AML-193 (cell line): ENCODE measurements around the gene EWSR1.
A peak's percentile ranks its signal among the peaks of the same experiment; 100 is the strongest.

Experiments
- DNase-seq, 2 experiments: peaks; one replicate each; lab custom pipeline; 2025; lab: John Stamatoyannopoulos, UW

The EWSR1 gene

DNA sequence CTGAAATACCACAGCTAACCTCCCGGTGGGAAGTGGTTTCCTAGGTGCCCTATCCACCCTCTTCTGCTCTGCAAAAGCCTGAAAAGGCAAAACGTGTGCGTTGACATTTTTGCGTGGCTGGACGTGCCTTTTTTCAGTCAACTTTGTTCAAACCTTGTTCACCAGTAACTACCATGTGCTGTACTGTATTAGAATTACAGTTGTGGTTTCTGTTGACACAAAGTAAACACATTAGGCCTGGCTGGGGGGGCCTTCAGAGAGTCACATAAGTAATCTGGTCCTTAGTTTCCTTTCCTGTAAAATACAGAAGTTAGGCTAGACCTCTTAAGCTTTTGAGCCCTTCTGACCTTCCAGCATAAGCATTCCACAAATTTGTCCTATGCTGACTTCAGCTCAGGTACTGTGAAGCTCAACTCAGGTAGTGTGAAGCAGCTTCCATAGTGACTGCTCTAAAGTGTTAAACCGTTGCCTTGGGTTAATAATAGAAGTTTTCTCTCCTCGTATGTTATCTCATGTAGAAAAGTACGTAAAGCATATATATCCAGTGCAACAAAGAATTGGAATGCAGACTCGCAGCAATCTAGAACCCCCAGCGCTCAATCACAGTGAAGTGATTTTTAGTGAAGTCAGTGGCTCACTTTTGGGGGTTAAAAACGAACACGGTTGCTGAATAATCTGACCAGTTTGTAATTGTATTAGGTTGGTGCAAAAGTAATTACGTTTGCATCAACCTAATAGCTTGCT lies 1.8 kb downstream of the EWSR1 start:
- DNase-seq, result no peak

DNA sequence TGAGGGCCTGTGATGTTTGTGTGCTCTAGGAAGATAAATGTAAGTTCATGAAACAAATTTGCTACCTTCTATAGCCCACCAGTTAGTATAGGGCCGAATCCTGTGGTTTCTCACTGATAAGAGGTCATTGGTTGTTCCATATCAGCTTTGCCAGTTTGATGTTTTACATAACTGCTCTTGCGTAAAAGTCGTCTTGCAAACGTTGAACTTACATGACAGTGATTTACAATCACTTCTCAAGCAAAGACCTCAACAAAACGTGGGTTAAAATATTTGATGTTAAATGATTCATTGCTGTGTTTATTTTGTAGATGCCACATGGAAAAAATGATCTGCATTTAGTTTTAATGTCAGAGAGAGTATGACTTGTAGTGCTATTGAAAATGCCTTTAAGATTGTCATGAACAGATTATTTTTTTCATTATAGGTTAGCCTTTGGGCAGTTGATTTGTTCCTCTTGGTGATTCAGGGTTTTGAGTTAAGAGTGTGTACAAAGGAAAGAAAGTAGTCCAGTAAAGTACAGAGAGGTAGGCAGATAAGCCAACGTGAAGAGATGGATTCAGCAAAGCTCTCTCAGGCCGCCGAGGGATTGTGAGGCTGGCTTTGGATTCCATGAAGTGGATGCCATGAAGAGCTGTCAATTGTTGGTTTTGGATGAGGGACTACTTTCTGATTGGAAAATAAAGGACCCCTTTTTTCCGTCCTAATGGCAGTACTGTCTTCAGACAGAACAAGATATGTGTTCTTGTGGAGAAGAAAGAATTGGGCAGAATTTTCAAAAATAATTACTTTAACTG lies 2.6 kb downstream of the EWSR1 start:
- DNase-seq, result peak in 1 of 2 experiments; percentile 14

DNA sequence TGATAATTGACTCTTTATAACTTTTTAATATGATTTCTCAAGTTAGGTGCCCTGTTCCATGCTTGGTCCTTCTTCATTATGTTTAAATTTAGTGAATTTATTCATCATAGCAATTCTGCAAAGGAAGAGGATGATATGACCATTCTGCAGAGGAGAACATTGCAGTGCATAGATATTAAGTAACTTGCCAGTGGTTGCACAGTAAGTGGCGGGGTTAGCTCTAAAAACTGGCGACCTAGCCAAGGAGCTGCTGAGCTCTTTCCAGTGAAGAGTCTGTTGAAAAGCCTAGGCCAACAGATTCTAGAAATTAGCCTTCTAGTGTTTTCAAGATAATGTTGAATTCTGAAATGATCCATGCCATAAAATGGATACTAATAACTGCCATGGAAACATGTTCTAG lies 4.6 kb downstream of the EWSR1 start:
- no peak for DNase-seq

DNA sequence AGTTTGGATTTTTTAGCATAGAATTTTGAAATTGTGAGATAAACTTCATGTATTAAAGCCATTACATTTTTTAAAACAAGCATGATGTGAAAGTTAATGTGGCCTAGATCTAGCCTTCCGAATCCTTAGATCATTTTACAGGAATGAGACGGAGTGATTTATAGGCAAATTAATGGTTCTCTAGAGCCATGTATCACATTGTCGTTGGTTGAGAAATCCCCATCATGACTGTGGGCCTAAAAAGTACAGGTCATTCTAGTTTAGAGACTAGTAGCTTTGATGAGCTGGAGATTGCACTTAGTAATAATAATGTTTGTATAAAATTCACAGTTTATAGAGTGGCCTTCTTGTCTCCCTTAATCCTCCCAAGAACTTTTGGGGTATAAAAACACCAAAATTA lies 7.1 kb downstream of the EWSR1 start:
- no peak for DNase-seq

DNA sequence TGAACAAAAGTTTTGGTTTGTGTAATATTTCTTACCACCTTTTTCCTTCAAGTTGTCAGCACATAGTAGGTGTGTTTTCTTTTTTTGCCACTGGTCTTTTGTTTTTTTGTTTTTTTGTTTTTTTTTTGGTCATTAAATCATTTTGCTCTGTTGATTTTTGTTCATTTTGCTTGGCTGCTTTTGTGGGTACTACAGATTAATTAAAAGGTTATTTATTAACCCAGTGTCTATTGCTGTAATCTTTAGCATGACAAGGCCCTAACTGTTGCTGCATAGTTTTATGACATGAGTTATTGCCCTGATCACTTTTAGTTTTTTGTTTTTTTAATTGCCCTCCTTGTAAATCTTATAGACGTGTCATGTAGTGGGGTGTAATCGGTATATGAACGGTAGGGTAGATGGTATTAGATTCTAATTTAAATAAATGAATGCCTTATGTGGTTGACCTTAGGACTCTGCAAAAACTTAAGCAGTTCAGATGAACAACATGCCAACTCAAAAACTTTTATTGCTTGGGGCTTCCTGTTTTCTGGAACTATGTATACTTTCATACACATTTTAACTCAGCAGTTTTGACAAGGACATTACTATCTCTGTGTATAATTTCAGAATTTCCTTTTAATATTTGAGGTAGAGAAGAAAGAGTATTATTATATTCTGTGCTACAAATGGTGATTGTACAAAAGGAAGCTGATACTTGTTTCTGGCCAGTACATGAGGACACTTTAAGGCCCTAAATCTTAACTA lies 7.9 kb downstream of the EWSR1 start:
- DNase-seq, result no peak

DNA sequence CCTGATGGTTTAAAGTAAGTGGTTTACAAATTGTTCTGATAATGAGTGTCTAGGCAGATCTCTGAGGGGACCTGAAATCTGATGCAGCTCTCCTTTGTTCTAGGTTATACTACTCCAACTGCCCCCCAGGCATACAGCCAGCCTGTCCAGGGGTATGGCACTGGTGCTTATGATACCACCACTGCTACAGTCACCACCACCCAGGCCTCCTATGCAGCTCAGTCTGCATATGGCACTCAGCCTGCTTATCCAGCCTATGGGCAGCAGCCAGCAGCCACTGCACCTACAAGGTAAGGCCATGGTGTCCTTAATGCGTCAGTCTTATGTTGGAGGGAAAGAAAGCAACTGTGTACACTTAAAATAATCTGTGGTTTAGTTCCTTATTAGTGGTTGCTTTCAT lies 9.9 kb downstream of the EWSR1 start:
- no peak for DNase-seq

DNA sequence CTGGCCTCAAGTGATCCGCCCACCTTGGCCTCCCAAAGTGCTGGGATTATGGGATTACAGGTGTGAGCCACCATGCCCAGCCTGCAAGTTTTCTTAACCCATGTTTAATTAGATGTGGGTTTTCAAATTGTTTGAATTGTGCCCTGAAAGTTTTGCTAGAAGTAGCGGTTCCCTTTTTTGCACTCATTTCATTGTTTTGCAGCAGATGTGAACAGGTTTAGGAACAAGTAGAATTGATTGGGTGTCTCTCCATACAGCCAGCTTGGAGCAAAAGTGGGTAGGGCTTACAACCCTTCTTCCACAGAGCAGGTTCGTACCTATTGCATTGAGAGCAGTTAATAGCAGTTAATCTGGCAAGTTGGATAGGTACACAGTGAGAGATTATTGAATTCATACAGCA lies 16.1 kb downstream of the EWSR1 start:
- DNase-seq, result no peak

DNA sequence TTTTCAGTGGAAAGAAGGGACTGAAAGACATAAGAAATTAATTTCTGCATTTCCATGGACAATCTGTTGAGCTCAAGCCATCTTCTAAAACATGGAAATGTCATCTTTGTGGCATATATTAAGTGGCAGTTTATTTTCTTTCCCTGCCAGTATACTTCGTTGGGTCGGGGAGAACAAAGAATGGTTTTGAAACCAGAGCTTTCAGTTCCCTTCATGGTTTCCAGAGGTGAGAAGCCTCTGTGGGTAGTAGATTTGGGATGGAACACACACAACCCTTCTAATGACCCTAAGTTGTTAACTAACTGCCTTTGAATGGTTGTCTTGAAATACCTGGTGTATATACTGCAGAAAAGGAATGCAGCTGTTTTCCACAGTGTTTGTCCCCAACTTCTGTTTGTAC lies 20.8 kb downstream of the EWSR1 start:
- DNase-seq, result no peak

DNA sequence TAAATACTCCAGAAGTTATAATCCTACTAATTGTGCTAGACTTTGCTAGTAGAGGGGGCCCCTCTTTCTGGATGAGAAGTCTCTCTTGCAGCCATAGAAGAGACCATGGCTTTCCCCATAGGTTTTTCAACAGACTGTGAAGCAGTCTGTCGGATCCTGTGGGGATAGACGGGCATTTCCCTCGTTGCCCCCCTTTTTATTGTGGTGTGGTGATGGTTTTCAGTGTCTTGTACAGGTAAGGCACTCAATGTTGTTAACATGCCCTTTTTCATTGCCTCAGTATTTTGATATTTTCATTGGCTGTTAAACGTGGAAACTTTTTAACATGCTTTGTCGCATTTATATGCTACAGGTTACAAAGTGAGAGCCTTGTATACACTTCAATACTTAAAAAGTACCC lies 22.0 kb downstream of the EWSR1 start:
- no peak for DNase-seq

DNA sequence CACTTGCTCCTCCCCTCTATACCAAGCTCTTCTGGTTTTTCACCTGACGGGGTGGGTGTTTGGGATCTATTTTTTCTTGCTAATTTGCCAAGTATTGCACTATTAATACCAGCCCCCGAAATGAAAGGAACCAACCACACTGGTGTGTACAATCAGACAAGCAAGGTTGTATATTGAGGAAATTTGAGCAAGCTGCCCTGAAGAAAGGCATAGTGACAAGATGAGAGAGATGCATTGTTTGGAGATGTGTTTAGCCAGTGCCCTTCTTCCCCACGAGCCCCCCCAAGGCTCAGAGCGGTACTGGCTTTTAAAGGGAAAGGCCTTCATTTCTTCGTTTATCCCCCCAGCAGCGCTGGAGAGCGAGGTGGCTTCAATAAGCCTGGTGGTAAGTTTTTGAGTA lies 23.1 kb downstream of the EWSR1 start:
- DNase-seq, result no peak

DNA sequence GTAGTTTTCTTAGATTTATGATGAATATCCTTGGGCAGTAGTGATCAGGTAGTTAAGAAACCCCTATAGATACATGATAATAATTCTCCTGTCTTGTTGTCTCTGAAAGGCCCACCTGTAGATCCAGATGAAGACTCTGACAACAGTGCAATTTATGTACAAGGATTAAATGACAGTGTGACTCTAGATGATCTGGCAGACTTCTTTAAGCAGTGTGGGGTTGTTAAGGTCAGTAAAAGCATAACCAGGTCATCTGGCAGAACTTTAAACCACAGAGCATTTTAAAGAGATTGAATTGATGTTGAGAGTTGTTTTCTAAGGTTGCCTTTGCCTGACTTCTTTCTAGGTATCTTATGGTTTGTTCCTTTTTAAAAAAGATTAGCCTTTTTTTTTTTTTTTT lies 24.3 kb downstream of the EWSR1 start:
- no peak for DNase-seq

DNA sequence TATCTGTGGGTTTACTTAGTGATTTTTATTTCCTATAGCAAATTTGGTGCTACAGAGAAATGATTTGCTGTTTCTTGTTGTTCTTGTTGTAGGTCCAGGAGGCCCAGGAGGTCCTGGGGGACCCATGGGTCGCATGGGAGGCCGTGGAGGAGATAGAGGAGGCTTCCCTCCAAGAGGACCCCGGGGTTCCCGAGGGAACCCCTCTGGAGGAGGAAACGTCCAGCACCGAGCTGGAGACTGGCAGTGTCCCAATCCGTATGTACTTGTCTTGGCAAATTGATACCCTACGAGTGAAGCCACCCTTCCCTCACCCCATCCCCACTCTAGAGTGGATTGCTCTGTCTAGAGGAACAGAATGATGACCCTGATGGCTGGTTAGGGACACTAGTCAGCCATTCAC lies 30.6 kb downstream of the EWSR1 start:
- DNase-seq, result no peak

DNA sequence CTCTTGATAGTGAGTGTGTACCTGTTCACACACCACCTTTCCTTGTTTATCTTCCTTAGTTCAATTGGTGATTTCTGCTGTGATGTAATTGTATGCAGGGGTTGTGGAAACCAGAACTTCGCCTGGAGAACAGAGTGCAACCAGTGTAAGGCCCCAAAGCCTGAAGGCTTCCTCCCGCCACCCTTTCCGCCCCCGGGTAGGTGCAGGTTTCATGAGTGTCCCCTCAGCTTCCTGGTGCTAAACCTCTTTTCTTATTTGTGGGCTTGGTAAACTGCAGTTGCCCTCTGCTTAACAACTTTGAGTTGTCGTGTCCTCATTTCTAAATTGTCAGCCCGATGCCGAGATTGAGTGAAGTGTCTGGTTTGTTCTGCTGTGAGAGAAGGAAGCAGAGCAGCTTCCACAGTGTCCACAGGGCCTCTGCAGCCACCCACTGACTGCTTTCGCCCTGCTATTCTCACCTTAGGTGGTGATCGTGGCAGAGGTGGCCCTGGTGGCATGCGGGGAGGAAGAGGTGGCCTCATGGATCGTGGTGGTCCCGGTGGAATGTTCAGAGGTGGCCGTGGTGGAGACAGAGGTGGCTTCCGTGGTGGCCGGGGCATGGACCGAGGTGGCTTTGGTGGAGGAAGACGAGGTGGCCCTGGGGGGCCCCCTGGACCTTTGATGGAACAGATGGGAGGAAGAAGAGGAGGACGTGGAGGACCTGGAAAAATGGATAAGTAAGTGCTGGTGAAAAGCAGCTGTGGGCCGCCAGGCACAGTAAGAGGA lies 31.2 kb downstream of the EWSR1 start:
- DNase-seq, result no peak

DNA sequence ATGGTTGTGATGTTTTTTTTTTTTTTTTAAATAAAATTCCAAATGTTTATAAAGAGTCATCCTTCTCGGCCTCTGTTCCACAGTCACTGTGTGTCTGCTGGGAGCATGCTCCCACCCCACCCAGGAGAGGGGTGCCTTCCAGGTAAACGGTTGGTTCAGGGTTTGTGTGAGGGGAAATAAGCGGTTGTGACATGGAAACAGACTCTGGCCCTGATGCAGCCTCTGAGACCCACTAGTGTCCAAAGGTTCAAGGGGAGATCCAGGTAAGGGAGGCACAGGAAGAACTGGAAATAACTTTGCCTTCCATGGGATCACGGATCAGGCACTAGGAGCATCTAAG lies 32.4 kb downstream of the EWSR1 start:
- DNase-seq, result no peak

DNA sequence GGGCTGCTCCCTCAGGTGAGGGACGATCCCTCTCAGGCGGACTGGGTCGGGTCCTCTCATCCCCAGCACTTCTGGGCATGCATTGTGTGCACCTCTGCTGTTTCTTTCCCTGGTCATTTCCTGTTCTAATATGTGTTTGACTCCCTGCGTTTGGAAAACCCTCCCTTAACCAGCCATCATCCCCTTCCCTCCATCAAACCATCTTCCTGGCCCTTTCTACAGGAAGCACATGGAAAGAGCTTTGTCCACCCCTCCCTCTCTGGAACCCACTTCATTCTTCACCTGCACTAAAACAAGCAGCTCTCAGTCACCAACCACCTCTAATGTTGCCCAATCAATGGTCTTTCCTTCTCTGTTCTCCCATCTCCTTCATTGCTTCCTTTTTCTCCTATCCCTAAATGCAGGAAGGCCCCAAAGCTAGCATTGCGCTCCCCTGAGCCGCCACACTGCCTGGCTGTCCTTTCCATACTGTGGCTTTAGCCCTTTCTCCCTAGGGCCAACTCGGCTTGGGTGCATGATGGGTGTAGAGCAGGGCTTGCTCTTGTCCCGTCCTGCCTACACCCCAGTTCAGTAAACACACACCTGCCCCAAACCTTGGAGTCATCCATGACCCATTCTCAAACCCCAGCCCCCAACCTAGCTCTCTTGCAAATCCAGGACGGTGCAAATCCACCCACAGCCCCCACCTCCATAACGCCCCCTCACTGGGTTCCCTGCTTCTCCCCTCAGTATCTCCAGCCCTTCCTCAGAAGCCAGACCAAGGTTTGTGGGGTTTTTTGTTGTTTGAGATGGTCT lies 32.9 kb downstream of the EWSR1 start:
- no peak for DNase-seq

DNA sequence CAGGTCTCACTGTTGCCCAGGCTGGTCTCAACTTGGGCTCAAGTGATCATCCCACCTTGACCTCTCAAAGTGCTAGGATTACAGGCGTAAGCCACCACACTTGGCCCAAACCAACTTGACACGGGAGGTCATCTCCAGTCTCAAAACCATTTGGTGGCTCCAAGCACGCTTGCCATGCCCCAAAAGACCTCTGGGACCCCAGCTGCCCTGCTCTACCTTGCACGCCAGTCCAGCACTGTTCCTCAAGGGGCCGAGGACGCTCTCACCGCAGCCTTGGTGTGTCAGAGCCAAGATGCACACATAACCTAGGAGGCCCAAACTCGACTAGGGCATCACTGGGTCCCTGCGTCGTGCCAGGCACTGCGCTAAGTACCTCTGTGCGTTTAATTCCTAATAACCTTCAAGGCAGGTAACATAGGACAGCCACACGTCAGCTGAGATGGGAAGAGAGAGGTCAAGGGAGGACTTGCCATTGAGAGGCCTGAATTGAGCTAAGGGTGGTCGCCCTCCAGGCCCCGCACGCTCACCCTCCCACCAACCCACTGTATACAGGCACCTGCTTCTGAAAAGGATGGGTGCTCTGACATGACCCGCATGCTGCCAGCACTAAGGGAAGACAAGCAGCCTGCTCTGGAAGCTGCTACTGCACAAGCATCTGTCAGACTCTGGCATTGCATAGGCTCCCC lies 33.8 kb downstream of the EWSR1 start:
- no peak for DNase-seq

DNA sequence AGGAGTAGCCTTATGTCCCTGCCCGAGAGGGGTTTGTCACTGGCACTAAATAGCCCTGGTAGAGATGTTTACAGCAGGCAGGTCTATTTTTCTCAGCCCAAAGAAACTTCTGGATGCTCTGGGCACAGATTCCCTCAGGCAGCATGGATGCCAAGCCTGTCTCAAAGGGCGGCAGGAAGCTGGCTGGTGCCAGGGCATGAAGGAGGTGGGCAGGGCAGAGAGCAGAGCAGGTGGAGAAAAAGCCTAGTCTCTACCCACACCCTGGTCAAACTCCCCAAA lies 34.3 kb downstream of the EWSR1 start:
- no peak for DNase-seq

DNA sequence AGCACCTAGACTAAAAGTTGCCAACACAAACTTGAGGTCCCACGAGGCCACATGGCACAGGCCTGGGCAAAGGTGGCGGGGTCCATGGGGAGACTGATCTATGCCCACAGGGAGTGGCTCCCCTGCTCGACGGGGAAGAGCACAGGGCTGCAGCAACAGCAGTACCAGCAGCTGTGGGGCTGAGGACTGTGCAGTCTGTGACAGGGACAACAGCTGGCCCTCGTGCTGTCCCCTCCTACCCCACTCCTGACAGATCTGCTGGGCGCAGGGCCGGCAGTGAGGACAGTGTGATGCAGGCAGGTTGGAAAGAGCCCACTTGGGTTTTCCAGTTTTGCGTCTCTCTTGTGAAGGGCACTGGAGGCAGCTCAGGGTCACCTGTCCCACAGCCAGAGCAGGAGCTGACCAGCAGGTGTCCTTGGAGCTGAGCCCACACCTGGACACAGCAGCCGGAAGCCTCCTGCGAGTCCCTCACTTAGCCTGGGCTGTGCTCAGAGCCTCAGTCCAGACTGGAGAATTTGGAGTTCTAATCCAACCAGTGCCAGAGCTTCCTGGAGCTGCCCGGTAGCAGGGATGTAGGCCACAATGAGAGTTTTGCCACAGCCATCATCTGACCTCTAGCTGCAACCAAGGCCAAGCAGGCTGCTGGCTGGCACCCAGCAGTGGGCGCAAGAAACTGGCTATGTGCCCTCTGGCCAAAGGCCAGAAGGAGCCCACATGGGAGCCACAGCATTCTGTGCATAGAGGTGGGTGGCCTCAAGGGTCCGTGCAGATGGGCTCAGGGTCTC lies 34.8 kb downstream of the EWSR1 start:
- DNase-seq, result no peak

DNA sequence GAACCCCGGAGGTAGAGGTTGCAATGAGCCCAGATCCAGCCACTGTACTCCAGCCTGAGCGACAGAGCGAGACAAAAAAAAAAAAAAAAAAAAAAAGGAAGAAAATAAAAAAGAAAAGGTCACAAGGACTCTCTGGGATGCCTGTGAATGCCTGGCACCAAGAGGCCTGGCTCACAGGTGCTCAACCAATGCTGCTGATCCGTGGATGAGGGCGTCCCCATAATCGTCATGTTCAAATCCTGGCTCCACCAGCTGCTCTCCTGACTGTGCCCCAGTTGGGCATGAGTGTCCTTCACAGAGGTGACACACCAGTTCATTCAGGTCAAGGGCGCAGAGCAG lies 37.7 kb downstream of the EWSR1 start:
- no peak for DNase-seq

DNA sequence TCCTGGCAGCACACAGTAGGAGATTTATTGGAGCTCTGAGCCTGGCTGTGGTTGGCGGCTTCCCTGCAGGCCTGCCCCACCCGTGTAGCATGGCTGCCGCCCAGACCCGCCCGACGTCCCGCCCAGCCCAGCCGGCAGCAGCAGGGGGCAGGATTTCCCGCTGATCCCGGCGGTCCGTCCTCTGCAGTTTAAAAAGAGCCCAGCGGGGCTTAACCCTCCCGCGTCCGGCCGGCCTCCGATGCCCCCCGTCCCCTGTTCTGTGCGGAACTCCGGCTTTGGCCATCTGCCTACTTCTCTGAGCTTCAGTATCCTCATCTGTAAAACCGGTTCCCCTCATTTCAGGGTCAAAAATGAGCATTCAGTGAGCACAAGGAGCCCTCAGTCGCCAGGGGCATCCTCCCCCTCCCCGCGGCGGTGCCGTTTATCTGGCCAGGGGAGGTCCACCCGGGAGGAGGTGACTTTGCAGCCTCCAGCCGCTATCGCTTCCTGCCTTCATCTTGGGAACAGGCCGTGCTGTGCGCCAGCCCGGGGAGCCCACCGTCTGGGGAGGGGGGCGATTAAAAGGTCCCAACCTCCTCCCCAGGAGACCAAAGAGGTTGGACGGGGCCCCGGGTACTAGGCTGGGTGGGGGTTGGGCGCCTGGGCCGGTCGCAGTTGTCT lies 38.2 kb downstream of the EWSR1 start, which contains the start of gene GAS2L1:
TSS of gene GAS2L1 (plus strand) at position 476 of the 660 bp plus-strand sequence. CDS start 1,456 bp downstream, outside the sequence.
- peak; percentile 63 for DNase-seq
